NCI-H748 (cell line): ENCODE results near the gene COLGALT1.
"Not testable (repeated sequence)": the region's sequence is repeated elsewhere in the genome, so short reads cannot be mapped to it uniquely, and the experiment has no call there.

Experiments used
- DNase-seq: peaks from one replicate; lab custom pipeline; 2025; ENCODE audit not compliant: unreplicated experiment; lab: John Stamatoyannopoulos, UW

COLGALT1 gene

GRCh38 chr19:17532557-17532956 lies 22.9 kb upstream of the COLGALT1 start:
- no peak for DNase-seq

- DNase-seq: no peak
Observed at GRCh38 chr19:17534767-17535166, 20.7 kb upstream of the COLGALT1 start.

- DNase-seq: no peak
Observed at GRCh38 chr19:17536955-17537354, 18.5 kb upstream of the COLGALT1 start.

DNA sequence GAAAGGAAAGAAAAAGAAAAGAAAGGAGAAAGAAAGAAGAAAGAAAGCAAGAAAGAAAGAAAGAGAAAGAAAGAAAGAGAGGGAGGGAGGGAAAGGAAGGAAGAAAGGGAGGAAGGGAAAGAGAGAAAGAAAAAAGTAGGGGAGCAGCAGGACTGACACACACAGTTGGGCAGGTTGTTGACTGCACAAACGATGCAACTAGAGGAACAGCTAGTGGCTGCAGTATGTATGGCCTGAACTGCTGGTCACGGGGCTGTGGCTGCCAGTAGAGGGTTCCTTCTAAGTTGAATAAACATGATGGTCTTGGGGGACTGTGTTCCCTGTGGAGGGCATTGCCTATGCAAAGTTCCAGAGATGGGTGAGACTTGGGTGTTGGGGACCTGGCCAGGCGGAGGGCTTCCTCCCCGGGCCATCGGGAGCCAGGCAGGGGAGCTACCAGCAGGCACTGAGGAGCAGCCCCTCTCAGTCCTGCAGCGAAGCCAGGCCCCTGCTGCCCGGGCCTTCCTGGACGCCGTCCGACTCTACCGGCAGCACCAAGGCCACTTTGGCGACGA lies 16.7 kb upstream of the COLGALT1 start:
- peak; percentile 42 for DNase-seq

- DNase-seq: peak; percentile 94
Observed at GRCh38 chr19:17539238-17540117, 16.0 kb upstream of the COLGALT1 start.

DNA sequence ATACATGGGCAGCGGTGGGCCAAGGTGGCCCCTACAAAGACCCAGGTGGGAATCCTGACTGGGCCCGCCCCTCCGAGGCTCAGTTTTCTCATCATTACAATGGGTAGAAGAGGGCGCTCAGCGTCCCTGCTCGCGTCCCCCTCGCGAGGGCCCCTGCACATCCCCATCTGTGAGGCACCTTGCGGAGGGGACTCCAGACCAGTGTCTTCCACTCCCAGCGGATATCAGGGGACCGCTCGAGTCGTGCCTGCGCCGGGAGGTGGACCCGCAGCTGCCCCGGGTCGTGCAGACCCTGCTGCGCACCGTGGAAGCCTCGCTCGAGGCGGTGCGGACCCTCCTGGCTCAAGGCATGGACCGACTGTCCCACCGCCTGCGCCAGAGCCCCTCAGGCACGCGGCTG lies 15.3 kb upstream of the COLGALT1 start:
- DNase-seq: no peak

- no peak for DNase-seq
Observed at GRCh38 chr19:17541184-17541759, 14.2 kb upstream of the COLGALT1 start.

GRCh38 chr19:17542042-17542441 lies 13.4 kb upstream of the COLGALT1 start:
- no peak for DNase-seq

DNA sequence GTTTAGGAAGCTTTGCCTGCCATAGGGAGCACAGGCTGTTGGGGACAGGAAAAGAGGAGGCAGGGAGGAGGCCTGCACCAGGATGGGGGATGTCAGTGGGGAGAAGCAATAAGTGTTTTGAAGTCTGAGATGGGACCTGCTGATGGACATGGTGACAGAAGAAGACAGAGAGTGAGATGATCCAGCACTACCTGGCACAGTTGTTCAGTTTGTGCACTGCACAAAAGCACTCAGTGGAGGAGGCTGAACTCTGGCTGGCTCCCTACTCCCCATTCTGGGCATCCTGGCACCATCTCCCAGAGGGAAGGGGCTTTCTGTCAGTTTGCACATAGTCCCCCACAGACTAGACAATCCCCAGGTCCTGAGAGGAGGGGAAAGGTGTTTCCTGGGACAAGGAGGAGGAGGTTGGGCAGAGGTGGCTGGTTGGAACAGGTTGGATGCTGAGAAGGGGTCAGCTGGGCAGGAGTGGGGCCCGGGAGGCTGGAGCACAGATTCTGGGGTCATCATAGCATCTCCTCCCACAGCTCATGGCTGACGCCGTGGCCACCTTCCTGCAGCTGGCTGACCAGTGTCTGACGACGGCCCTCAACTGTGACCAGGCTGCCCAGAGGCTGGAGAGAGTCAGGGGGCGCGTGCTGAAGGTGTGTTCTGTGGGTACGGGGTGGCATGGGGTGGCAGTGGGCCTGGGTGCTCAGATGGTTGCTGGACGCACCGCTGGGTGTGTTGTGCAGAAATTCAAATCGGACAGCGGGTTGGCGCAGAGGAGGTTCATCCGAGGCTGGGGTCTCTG lies 12.5 kb upstream of the COLGALT1 start:
- no peak for DNase-seq

- no peak for DNase-seq
Observed at GRCh38 chr19:17543986-17544385, 11.5 kb upstream of the COLGALT1 start.

- DNase-seq: no peak
Observed at GRCh38 chr19:17544418-17544817, 11.0 kb upstream of the COLGALT1 start.

DNA sequence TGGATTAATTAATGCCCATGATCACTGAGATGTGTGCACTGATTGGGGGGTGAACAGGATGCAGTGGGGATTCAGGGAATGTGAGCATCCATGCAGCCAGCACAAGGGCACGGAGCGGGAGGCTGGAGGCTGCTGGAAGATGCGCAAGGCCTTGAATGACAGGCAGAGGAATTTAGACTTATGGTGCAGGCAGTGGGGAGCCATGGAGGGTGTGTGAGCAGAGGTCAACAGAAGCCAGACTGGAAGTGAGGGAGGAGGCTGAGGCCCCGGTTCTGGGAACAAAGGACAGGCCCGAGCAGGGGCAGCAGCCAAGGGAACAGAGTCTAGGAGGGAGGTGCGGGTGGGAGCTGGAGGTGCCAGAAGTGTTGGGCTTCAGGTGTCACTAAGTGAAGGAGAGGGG lies 7.3 kb upstream of the COLGALT1 start:
- DNase-seq: no peak

DNA sequence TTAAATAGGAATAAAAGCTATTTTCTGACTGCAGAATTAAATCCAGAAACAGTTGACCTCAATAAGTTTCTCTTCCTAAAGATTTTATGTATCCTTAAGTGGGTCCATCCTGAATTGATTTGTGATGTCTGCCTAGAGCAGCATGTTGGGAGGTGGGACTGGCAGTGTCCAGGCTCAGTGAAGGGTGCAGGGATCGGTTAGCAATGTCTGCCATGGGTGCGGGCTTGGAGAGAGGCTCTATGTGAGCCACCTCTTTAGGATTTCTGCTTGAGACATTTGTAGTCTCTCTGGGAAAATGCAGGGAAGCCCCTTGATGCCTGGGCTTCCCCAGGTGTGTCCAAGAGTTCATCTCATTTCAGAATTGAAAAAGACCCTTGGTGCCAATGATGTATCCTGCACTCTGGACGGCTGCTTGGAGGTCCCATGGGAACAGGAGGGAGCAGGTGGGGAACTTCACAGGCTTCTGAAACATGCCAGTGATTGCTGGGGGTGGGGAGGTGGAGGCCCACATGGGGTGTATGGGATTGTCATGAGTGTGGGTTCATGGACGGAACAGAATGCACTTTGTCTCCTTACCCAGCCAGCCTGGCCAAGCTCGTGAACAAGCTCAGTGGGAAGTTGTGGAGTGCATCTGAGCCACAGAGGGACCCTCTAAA lies 6.2 kb upstream of the COLGALT1 start:
- DNase-seq: no peak

DNA sequence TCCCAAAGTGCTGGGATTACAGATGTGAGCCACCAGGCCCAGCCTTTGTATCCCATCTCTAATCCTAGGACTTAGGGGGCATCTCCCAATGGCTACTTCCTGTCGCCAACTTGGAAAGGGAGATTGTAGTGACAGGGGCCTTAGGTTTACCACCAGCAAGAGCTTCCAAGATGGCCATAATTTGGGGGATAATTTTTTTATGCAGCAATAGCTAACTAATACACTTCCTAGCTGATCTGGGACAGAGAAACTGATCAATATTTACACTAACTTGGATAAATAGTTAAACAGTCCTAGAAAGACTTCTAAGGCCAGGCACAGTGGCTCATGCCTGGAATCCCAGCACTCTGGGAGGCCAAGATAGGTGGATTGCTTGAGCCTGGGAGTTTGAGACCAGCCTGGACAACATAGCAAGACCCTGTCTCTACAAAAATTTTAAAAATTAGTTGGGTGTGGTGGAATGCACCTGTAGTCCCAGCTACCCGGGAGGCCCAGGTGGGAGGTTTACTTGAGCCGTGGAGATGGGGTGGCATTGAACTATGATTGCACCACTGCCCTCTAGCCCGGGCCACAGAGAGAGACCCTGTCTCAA lies 5.3 kb upstream of the COLGALT1 start:
- no peak for DNase-seq

DNA sequence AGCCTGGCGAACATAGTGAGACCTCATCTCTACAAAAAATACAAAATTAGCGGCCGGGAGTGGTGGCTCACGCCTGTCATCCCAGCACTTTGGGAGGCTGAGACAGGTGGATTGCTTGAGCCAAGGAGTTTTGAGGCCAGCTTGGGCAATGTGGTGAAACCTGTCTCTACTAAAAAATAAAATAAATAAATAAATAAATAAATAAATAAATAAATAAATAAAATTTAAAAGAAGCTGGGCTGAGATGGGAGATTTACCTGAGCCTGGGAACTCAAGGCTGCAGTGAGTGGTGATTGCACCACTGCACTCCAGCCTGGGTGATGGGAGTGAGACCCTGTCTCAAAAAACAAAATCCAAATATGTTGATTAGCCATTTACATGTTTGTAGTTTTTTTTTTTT lies 2.7 kb upstream of the COLGALT1 start:
- DNase-seq: not testable (repeated sequence)

DNA sequence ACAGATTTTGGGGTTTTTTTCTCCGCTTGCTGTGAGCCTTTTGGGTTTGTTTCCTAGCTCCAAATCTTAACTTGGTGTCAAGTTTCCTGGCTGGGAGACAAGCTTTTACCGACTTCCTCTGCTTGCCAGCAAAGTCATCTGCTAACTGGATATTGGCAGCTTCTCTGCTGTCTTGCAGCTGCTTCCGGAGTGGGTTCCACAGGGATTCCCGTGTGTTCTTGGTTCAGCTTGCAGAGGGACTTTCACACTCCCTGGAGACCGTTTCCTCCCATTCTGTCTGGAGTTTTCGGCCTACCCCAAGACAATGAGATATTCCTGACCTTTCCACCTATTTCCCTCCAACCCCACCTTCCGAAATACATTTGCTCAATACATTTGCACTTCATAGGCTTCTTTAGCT lies 2.2 kb upstream of the COLGALT1 start:
- no peak for DNase-seq

- no peak for DNase-seq
Observed at GRCh38 chr19:17554968-17555479, 425 bp upstream of the COLGALT1 start.

GRCh38 chr19:17555929-17556813 lies 722 bp downstream of the COLGALT1 start:
- peak; percentile 43 for DNase-seq

- DNase-seq: no peak
Observed at GRCh38 chr19:17556995-17557394, 1.5 kb downstream of the COLGALT1 start.
